HL-60 (cell line): Measurements from ENCODE around the gene DOC2B.

Experiments used
- CTCF ChIP-seq: IDR thresholded peaks from one replicate; pipeline ENCODE4 v1.5.1; 2011; ENCODE audit warnings: low read length, control low read depth, inconsistent platforms; ENCODE audit not compliant: insufficient read depth
- GABPA ChIP-seq: IDR thresholded peaks from 2 replicates; pipeline ENCODE4 v1.6.1; 2012; ENCODE audit warnings: low read depth
- POLR2AphosphoS5 ChIP-seq: IDR thresholded peaks from 2 replicates; pipeline ENCODE4 v1.6.1; 2012; ENCODE audit warnings: low read depth
- REST ChIP-seq: IDR thresholded peaks from 2 replicates; pipeline ENCODE4 v1.6.1; 2012; ENCODE audit warnings: low read depth; ENCODE audit not compliant: insufficient replicate concordance
- SPI1 ChIP-seq: IDR thresholded peaks from 2 replicates; pipeline ENCODE4 v1.6.1; 2012; ENCODE audit warnings: low read depth, mild to moderate bottlenecking, borderline replicate concordance

- no peak for TF ChIP-seq CTCF
- no peak for TF ChIP-seq GABPA
- TF ChIP-seq POLR2AphosphoS5: no peak
- TF ChIP-seq REST: no peak
- no peak for TF ChIP-seq SPI1
Observed at GRCh38 chr17:160336-160735, 21.1 kb downstream of the DOC2B start.
